ENCODE measurements around the gene SLC4A11. TPM values are rescaled to one million over a fixed set of nuclear protein-coding genes. Genes with fewer than 3 reads are reported as not detected.

SLC4A11 gene
- total RNA-seq, 3 donors from 2014 or later: 0.31 to 1.2 (median 1.1) TPM

GRCh38 chr20:3239867-3240775 lies 1.1 kb upstream of the SLC4A11 start:
- no peaks in the 10 kb centered on the region for H3K9me3 ChIP-seq
- TF ChIP-seq CTCF (IDR thresholded peaks at IDR 0.05): no peak
- DNase-seq: peak in 1 of 3 donors; percentile 42
- intact Hi-C loops (cut with DNase I, micrococcal nuclease): no loop called here
- H3K4me1 ChIP-seq (ENCODE audit: low read depth): peaks cover 6% of the 10 kb centered on the region
- ATAC-seq: peak; percentile 15
- H3K4me3 ChIP-seq: peak overlapping the region; percentile 24
- no peaks in the 10 kb centered on the region for H3K36me3 ChIP-seq (ENCODE audit: low read depth)

GRCh38 chr20:3238616-3239025 lies 369 bp downstream of the SLC4A11 start:
- Histone ChIP-seq H3K4me3 (peak overlapping the region; percentile 24), H3K4me1 (ENCODE audit: low read depth) (peaks cover 6% of the 10 kb centered on the region), H3K9me3 (no peaks in the 10 kb centered on the region), H3K36me3 (ENCODE audit: low read depth) (no peaks in the 10 kb centered on the region)
- ATAC-seq (peak; percentile 28), DNase-seq (peak in 2 of 3 donors; percentile 23 to 57)
- no peak for TF ChIP-seq CTCF (IDR thresholded peaks at IDR 0.05)
- intact Hi-C loops (cut with DNase I, micrococcal nuclease): no loop called here

GRCh38 chr20:3237958-3238615 lies 903 bp downstream of the SLC4A11 start:
- Histone ChIP-seq H3K4me3 (no peak overlapping the region), H3K4me1 (ENCODE audit: low read depth) (peaks cover 6% of the 10 kb centered on the region), H3K9me3 (no peaks in the 10 kb centered on the region), H3K36me3 (ENCODE audit: low read depth) (no peaks in the 10 kb centered on the region)
- DNase-seq (no peak), ATAC-seq (no peak)
- intact Hi-C loops (cut with DNase I, micrococcal nuclease): no loop called here
- TF ChIP-seq CTCF (IDR thresholded peaks at IDR 0.05): no peak

- TF ChIP-seq CTCF (IDR thresholded peaks at IDR 0.05): no peak
- intact Hi-C loops (cut with DNase I, micrococcal nuclease): no loop called here
- Histone ChIP-seq H3K4me3 (no peak overlapping the region), H3K36me3 (ENCODE audit: low read depth) (no peaks in the 10 kb centered on the region), H3K9me3 (no peaks in the 10 kb centered on the region), H3K4me1 (ENCODE audit: low read depth) (peaks cover 6% of the 10 kb centered on the region)
- no peak for ATAC-seq
- no peak for DNase-seq
These were observed 1.7 kb downstream of the SLC4A11 start for GRCh38 chr20:3237011-3237957.

- Histone ChIP-seq H3K36me3 (ENCODE audit: low read depth) (no peaks in the 10 kb centered on the region), H3K9me3 (no peaks in the 10 kb centered on the region), H3K4me3 (no peak overlapping the region), H3K4me1 (ENCODE audit: low read depth) (peaks cover 6% of the 10 kb centered on the region)
- no peak for TF ChIP-seq CTCF (IDR thresholded peaks at IDR 0.05)
- ATAC-seq (peak; percentile 15), DNase-seq (no peak)
- intact Hi-C loops (cut with DNase I, micrococcal nuclease): no loop called here
These were observed 3.2 kb downstream of the SLC4A11 start for GRCh38 chr20:3235666-3236324.
